ENCODE data around the gene FAM83C. TPM values are rescaled to one million over a fixed set of nuclear protein-coding genes. Genes with fewer than 3 reads are reported as not detected.

The FAM83C gene
- total and polyA plus RNA-seq, 2 donors (not counting 1 experiment from before 2014, with no cell fraction given), result not detected

GRCh38 chr20:35274172-35275092, 17.8 kb downstream of the FAM83C start:
- Mint-ChIP-seq H3K4me3 (no peak overlapping the region), H3K9me3 (ENCODE audit: insufficient read depth) (no peaks in the 10 kb centered on the region), H3K27me3 (no peaks in the 10 kb centered on the region), H3K27ac (no peak overlapping the region), H3K4me1 (peaks cover 11% of the 10 kb centered on the region)
- no peak for DNase-seq
- ATAC-seq (ENCODE audit: low read depth), result no peak
- H2AFZ ChIP-seq (ENCODE audit: insufficient read depth, low read depth, low read length, poor library complexity, severe bottlenecking), result no peak overlapping the region
- ChIA-PET POLR2A (no interaction called here), CTCF (interaction anchor here (1.0 kb wide), 1 partner anchor 439 kb away, joined by 4 read pairs; no protein-coding TSS in a partner anchor)
- H3K9ac ChIP-seq (ENCODE audit: low read length), result no peak overlapping the region
- H3K4me2 ChIP-seq (replicated peaks; ENCODE audit: low read depth, low read length, poor library complexity, severe bottlenecking), result no peak overlapping the region
- peaks cover 1% of the 10 kb centered on the region for H4K20me1 ChIP-seq (ENCODE audit: control insufficient read depth, insufficient read depth, low read length, poor library complexity, severe bottlenecking)
- no peaks in the 10 kb centered on the region for H3K27me3 ChIP-seq (replicated peaks in 1 of 4; ENCODE audit: control extremely low read depth in 1 of 4, control insufficient read depth in 3 of 4, insufficient read depth in 4 of 4, low read length in 3 of 4)
- H3K27ac ChIP-seq (ENCODE audit: low read length in 2 of 2), result peak overlapping the region in 1 of 2 donors; percentile 0
- no peak for TF ChIP-seq EZH2 (IDR thresholded peaks at IDR 0.05; ENCODE audit: borderline replicate concordance, insufficient read depth, low read depth, low read length, poor library complexity, severe bottlenecking)
- TF ChIP-seq, protein P1, sequence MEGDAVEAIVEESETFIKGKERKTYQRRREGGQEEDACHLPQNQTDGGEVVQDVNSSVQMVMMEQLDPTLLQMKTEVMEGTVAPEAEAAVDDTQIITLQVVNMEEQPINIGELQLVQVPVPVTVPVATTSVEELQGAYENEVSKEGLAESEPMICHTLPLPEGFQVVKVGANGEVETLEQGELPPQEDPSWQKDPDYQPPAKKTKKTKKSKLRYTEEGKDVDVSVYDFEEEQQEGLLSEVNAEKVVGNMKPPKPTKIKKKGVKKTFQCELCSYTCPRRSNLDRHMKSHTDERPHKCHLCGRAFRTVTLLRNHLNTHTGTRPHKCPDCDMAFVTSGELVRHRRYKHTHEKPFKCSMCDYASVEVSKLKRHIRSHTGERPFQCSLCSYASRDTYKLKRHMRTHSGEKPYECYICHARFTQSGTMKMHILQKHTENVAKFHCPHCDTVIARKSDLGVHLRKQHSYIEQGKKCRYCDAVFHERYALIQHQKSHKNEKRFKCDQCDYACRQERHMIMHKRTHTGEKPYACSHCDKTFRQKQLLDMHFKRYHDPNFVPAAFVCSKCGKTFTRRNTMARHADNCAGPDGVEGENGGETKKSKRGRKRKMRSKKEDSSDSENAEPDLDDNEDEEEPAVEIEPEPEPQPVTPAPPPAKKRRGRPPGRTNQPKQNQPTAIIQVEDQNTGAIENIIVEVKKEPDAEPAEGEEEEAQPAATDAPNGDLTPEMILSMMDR (IDR thresholded peaks at IDR 0.05), result no peak
- peaks cover 46% of the 10 kb centered on the region for H3K79me2 ChIP-seq (ENCODE audit: control insufficient read depth, insufficient read depth, low read length)
- H3K4me3 ChIP-seq (ENCODE audit: control extremely low read depth in 1 of 5, extremely low read depth in 1 of 5, insufficient read depth in 1 of 5, low read depth in 2 of 5, low read length in 4 of 5), result no peak overlapping the region
- H3K36me3 ChIP-seq (replicated peaks in 1 of 2; ENCODE audit: control extremely low read depth in 1 of 2, control insufficient read depth in 1 of 2, extremely low read depth in 1 of 2, insufficient read depth in 2 of 2, low read length in 1 of 2), result peaks cover under 1 to 43% of the 10 kb centered on the region in 2 experiments
- no peaks in the 10 kb centered on the region for H3K9me3 ChIP-seq (ENCODE audit: control extremely low read depth in 1 of 3, control insufficient read depth in 2 of 3, insufficient read depth in 1 of 3, low read length in 2 of 3)
- intact Hi-C loops (cut with micrococcal nuclease), result no loop called here
- H3K4me1 ChIP-seq (ENCODE audit: control insufficient read depth in 2 of 2, insufficient read depth in 2 of 2, low read length in 2 of 2), result peaks cover 14 to 21% of the 10 kb centered on the region in 2 donors
- WGBS (ENCODE audit: insufficient coverage), result 97% methylated on average over 24 of the region's 24 CpGs
